ENCODE results near the gene PLGRKT.
"Not testable (repeated sequence)": the region's sequence is repeated elsewhere in the genome, so short reads cannot be mapped to it uniquely, and the experiment has no call there.

PLGRKT gene

DNA sequence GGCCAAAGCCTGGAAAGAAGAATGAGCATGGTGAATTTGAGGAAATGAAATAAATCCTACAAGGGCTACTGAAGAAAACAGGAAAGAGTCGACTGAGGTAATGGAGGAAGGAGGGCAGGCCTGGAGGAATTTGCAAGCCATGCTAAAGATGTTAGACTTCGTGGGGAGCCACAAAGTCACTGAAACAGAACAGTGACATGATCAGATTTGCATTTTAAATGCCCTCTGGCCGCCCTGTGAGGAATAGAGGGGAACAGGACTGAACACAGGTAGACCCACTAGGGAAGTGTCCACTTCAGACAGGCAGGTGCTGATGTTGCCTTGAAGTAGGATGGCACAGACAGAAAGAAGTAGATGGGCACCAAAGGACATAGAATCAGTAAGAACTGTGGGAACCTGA lies 55.2 kb downstream of the PLGRKT start:
- no peak for DNase-seq (ENCODE audit: low spot score)

DNA sequence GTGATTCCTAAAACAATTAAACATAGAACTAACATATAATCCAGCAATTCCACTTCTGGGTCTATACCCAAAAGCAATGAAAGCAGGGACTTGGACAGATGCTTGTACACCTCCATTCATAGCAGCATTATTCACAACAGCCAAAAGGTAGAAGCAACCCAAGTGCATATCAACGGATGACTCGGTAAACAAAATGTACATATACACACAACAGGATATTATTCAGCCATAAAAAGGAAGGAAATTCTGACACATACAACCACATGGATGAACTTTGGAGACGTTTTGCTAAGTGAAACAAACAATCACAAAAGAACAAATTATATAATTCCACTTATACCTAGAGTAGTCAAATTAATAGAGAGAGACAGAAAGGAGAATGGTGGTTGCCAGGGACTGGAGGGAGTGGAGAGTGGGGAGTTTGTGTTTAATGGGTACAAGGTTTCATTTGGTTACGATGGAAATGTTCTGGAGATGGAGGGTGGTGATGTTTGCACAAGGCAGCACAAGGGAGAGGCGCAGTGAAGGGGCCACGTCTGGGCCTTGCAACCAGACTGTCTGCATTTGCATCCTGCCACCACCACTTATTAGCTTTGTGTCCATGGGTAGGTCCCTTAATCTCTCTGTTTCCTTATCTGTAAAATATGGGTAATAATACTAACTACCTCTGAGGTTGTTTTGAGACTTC lies 61.8 kb downstream of the PLGRKT start:
- DNase-seq (ENCODE audit: low spot score), result no peak

DNA sequence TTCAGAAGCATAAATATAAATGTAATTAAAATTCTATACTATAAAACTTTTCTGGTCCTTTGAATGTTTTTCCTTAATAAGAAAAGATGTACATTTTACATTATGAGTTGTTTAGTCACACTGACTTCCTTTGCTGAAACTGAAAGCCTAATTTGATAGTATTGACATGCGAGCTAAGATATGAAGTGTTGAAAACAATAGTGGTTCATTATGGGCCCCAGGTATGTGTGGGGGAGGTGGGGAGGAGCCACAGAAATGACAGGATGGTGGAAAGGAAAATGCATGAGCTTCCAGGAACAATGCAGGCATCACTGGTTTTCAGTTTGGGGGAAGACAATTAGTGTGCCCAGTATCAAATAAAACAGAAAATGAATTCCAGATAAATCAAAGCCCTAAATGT lies 62.6 kb downstream of the PLGRKT start:
- no peak for DNase-seq (ENCODE audit: low spot score)

DNA sequence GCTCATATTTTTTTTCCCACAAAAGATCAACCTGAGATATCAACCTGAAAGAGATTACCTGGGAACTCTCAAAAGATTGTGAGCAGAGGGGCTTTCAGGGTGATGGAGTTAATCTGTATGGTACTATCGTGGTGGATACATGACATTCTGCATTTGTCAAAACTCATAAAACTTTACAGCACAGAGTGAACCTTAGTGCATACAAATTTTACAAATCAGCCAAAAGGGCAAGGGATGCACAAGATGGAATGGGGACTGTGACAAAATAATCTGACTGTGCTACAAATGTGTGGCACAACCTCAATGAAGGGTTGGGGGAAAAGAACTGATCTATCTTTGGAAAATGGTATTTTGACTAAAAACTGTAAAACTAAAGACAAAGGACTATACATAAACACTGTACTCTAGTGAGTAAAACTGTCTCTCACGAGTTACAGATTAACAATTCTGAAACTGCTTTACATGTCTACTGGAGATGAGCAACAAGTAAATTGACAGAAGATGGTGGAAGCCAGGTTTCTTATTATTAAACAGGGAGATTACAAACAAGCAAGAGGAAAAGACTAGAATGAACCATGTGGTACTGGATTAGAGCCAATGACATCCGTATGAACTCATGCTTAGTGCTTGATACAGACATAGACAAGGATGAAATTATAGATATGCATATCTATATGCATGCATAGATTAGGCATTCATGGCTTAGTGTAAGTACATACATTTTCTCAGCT lies 73.3 kb downstream of the PLGRKT start:
- DNase-seq (ENCODE audit: low spot score), result no peak

DNA sequence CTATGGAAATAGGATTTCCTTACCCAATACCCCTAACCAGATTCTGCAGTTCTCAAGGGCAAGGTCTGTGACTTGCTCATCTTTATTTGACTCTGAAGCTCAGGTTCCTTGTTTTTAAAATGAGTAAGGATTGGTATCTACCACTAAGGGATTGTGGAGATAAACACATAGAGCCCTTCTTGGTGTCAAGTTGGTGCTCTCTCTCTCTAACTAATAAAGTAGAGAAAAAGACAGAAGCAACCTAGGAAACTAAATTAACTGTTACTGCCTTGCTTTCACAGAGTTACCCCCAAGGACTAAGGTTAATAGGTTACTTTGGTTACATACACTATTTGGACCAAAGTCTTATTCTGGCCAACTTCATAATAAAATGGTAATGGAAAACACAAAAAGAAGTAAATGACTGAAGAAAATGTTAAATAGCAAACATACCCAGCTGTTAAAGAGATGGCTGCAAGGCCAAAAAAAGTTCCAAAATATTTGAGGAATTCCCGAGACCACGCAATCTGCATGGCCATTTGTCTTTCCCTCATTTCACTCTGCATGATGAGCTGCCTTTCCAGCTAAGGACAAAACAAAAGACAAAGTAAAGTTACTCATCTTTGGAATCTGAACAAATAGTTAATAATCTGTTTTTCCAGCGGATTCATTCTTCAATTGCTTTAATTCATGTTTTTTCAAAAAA lies 76.3 kb downstream of the PLGRKT start:
- DNase-seq (ENCODE audit: low spot score), result no peak

DNA sequence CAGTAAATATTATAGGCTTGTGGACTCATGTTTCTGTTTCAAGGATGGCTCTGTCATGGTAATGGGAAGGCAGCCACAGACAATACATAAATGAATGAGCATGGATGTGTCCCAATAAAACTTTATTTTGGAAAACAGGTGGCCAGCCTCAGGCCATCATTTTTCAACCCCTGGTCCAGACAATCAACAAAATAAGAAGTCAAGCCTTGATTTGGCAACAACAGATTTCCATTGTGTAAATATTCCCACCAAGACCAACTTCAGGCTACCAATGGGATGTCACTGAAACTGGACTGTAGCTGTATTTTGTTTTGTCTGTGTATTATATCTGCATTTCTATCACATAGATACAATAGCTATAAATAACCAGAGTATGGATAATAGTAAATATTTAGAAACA lies 77.4 kb downstream of the PLGRKT start:
- DNase-seq (ENCODE audit: low spot score), result no peak

DNA sequence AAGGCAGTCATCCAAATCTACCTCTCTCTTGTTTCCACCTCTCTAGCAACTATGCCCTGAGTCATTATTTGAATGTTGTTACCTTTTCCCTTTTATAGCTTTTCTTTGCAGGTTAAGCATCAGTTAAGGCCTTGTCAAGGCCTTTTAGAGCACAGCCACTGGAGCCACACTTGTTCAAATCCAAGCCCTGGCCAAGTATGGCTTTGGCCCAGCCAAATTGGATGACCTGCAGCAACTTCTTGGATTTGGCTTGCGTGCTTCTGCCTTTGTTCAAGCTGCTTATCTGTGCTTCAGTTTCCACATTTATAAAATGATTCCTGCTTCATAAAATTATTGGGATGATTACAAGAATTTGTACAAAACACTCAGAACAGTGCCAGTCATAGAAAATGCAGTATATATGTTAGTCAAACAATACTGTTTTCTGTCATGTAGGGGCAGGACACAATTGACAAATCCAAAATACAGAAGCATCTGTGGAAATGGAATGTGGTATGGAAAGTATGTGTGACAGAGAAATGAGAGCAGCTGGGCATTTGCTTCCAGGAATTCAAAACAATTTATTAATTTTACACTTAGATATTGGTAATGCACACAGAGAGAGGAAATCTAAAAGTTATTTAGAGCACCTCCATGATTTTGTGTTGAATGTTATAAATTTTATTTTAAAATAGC lies 80.2 kb downstream of the PLGRKT start:
- DNase-seq (ENCODE audit: low spot score), result no peak

DNA sequence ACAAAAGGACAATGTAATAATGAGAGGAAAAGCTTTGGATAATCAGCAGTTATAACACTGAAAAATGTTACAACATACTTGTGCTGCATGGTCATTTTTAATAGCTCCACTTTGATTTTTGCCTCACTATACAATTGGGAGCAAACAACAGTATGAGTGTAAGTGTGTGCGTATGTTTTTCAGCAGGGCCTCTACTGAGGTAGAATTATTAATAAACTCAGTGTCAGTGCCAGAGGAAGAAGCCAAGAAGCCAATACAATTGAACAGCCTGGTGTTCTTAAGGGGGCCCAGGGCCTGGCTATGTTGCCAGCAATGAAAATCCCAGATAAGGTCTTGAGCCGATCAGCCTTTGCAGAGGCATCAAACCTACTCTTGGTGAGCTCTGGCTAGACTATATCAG lies 81.9 kb downstream of the PLGRKT start:
- no peak for DNase-seq (ENCODE audit: low spot score)

DNA sequence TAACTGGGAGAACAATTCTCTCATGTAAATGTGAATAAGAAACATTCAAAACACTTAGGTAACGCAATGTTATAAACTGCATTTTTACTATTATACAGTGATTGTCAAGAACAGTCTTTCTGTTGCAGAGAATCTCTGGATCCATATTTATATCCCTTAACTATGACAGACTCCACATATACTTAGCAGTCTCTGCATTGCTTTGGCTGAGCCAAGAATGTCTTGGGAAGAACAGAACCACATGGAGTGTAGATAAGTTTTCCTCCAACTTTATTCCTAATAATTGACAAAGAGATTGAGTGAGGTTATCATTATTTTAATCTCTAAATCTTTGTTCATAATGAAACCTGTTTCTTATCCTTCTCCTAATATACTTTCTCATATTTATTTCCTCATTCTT lies 82.5 kb downstream of the PLGRKT start:
- DNase-seq (ENCODE audit: low spot score), result no peak

DNA sequence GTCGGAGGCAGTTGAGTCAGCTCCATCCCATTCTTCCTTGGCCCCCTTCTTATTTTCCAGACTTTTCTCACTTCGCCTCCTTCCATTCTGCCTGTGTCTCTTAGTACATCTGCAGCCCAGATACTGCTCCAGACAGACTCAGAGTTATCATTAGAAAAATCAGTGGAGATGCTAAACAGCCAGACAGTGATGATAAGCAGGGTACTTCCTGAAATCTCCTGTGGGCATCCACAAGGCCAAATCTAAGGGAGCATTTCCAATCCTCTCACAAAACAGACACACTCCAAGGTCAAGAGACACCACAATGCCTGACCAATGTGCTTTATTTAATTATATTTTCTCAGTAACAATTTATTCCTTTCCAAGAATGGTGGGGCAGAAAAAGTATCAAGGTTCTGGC lies 83.5 kb downstream of the PLGRKT start:
- DNase-seq (ENCODE audit: low spot score), result peak; percentile 85

DNA sequence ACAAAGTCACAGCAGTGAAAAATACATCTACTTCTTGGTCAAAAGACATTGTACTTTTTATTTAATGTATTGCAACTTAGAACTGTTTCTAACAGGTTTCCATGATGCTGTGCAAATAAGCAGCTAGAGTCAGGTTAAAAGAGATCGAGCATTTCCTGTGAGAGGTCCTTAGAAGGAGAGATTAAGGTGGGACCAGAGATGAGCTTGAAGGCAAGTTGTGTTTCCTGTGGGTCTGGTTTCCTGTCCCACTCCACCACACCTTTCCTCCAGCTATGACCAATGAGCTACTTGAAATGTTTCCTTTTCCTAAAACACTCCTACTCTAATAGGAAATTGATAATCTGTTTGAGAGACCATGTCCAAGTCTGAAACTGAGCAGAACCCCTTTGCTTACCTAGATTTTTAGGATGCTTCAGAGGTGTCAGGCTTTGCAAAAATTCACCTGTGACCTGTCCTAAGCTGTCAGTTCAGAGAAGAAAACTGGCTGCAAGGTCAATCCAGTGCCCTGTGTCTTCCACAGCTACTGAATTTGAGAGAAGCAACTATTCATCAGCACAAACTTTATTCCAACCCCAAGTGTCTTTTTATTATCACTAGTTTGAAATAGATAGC lies 85.0 kb downstream of the PLGRKT start:
- DNase-seq (ENCODE audit: low spot score), result no peak

DNA sequence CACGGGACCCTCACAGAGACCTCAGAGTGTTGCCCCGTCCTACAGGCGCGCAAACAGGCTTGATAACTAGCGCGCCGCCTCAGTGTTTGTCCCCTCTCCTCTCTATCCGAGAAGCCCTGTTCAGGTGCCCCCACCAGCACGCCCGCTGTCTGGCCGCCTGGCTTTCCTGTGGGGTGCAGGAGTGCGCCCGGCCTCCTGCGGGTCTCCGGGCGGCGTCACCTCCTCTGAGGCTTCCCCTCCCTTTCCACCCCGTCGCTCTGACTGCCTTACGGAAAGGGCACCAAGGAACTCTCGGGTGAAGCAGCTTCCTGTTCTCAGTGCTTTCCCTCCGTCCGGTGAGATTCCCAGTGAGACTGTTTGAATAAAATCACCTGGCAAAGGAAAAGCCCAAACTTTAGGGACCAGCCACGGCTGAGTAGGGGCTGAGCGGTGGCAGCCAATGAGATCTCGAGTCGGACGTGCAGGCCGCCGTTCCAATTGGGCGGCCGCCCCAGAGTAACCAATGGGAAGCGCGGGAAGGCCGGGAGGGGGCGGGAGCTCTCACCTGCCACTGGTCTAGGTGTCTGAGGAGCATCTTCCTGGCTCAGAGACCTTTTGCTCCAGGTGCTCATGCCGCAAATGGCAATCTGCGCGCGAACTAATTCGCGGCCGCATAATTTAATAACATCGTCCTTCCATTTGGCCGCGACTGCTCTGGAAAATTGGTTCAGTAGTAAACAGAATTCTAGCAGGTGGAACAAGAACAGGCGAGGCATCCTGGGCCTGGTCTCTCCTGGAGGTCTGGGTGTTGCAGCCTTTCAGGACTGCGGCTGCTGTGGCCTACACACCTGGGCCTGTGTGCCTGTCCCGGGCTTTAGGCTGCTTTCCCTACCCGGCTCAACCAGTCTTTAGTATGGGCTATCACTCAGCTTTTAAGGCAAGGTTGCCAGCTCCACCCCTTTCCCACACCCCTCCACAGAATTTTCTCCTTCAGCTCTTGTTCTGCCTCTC lies 98.4 kb downstream of the PLGRKT start, which contains the start of gene RLN1:
TSS of gene RLN1 (minus strand) at position 885 of the 990 bp plus-strand sequence. CDS start at position 755, 130 bp downstream.
- DNase-seq (ENCODE audit: low spot score), result peak; percentile 6

DNA sequence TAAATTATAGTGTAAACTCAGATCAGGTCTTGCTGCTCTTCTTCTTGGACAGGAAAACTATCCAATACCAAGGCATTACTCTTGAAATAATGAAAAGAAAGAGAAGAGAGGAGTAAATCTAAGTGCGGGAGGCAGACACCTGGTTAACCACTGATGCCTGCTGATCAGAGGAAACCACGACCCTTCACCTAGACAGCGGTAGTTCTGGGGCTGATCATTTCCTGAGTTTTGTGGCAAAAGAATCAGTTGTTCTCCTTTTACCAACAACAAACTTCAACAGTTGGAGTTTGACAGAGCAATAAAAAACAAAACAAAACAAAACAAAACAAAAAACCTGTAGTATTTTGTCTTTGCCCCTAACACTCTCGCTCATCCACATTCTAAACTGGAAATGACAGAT lies 101.0 kb downstream of the PLGRKT start:
- no peak for DNase-seq (ENCODE audit: low spot score)

DNA sequence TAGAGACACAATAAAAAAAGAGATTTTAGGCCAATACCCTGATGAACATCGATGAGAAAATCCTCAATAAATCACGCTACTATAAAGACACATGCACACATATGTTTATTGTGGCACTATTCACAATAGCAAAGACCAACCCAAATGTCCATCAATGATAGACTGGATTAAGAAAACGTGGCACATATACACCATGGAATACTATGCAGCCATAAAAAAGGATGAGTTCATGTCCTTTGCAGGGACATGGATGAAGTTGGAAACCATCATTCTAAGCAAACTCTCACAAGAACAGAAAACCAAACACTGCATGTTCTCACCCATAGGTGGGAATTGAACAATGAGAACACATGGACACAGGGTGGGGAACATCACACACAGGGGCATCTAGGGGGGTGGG lies 106.4 kb downstream of the PLGRKT start:
- not testable (repeated sequence) for DNase-seq (ENCODE audit: low spot score)

DNA sequence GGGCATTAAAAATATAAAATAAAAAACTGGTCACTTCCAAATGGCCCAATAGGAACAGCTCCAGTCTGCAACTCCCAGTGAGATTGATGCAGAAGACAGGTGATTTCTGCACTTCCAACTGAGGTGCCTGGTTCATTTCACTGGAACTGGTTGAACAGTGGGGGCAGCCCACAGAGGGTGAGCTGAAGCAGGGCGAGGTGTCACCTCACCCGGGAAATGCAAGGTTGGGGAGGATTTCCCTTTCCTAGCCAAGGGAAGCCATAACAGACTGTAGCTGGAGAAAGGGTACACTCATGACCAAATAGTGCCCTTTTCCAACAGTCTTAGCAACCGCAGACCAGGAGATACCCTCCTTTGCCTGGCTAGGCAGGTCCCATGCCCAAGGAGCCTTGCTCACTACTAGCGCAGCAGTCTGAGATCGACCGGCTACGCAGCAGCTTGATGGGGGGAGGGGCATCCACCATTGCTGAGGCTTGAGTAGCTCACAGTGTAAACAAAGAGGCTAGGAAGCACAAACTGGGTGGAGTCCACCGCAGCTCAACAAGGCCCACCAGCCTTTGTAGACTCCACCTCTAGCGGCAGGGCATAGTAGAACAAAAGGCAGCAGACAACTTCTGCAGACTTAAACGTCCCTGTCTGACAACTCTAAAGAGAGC lies 110.7 kb downstream of the PLGRKT start:
- peak; percentile 2 for DNase-seq (ENCODE audit: low spot score)

DNA sequence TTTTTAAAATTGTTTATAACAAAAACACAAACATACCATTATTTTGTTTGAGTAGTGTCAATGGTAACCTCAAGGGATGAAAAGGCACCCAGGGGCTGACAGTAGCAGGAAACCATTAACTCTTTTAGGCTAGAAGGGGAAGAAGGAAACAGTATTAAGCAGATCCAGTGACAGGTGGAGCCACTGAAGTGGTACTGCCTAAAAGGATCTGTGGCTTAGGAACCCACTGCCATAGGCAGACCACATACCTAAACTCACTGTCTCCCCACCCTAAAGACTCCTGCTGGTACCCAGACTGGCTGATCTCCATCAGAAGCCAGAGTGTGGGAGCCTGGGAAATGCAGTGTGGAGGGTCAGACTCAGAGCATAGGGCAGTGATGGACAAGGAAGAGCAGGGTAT lies 111.5 kb downstream of the PLGRKT start:
- DNase-seq (ENCODE audit: low spot score), result no peak

DNA sequence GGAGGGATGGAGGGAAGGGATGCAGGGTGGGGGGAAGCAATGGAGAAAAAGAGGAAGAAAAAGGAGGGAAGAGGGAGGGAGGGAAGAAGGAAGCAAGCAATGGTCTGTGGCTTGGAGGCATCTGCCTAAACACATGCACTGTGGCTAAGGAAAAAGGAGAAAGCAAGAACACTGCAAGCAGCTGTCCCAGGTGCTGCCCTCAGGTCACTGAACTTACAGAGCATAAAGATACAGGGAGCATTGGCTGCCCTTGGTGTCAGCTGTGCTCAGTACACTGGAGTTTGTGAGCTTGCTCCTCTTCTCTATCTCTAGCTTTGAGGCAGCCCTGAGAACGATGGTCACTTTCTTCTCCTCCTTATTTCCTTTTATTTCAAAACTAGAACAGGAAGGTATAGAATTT lies 116.1 kb downstream of the PLGRKT start:
- not testable (repeated sequence) for DNase-seq (ENCODE audit: low spot score)

DNA sequence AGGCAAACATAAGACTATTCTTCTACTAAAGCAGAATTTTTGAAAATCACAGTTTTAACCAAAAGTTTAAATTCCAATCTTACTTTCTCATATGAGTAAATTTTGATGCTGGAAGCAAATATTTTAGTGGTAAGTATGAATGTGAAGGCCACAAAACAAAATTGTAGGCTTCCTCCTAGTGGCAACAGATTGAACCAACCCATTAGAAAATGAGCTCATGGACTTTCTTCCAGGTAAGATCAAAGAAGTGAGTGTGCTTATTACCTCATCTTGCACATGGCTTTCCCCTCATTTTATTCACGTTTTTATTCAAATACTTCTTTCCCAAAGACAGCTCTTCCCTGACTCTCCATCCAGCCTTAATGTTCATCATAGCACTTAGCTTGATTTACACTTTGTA lies 116.7 kb downstream of the PLGRKT start:
- DNase-seq (ENCODE audit: low spot score), result no peak

DNA sequence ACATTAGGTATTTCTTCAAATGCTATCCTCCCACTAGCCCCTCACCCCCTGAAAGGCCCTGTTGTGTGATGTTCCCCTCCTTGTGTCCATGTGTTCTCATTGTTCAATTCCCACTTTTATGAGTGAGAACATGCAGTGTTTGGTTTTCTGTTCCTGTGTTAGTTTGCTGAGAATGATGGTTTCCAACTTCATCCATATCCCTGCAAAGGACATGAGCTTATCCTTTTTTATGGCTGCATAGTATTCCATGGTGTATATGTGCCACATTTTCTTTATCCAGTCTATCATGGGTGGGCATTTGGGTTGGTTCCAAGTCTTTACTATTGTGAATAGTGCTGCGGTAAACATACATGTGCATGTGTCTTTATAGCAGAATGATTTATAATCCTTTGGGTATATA lies 121.3 kb downstream of the PLGRKT start:
- not testable (repeated sequence) for DNase-seq (ENCODE audit: low spot score)
